GM06990 (cell line): ENCODE results near the gene UBL5.
"Not testable (repeated sequence)": the region's sequence is repeated elsewhere in the genome, so short reads cannot be mapped to it uniquely, and the experiment has no call there.

Experiments used
- DNase-seq: peaks from one replicate; pipeline ENCODE4 v3.0.0-alpha.2; 2011; ENCODE audit not compliant: insufficient read length; ENCODE audit errors: extremely low read depth
- H3K27me3 ChIP-seq: replicated peaks from 2 replicates; pipeline ENCODE4 v1.6.0; 2011; ENCODE audit warnings: low read length; ENCODE audit not compliant: control insufficient read depth, insufficient read depth
- H3K36me3 ChIP-seq: 2 replicates; pipeline ENCODE4 v1.5.1; 2011; ENCODE audit warnings: low read length; ENCODE audit not compliant: control insufficient read depth, insufficient read depth
- H3K4me3 ChIP-seq: replicated peaks from 2 replicates; pipeline ENCODE4 v1.5.1; 2011; ENCODE audit warnings: low read depth, mild to moderate bottlenecking, control low read depth, low read length
- CTCF ChIP-seq: IDR thresholded peaks from 2 replicates; pipeline ENCODE4 v1.5.1; 2011; ENCODE audit warnings: low read length, control low read depth, mild to moderate bottlenecking, inconsistent platforms; ENCODE audit not compliant: insufficient read depth, poor library complexity, severe bottlenecking

UBL5 gene

GRCh38 chr19:9789066-9789465 is 38.7 kb upstream of the UBL5 start:
- no peaks in the 10 kb centered on the region for H3K36me3 ChIP-seq
- no peak overlapping the region for H3K4me3 ChIP-seq
- no peak for TF ChIP-seq CTCF
- no peaks in the 10 kb centered on the region for H3K27me3 ChIP-seq
- no peak for DNase-seq

- H3K27me3 ChIP-seq, H3K36me3 ChIP-seq, H3K4me3 ChIP-seq, DNase-seq: not testable (repeated sequence)
These were observed 38.1 kb upstream of the UBL5 start for GRCh38 chr19:9789579-9789978.

GRCh38 chr19:9791073-9791367 is 36.7 kb upstream of the UBL5 start:
- peak overlapping the region; percentile 77 for H3K4me3 ChIP-seq

GRCh38 chr19:9791552-9792205 is 36.0 kb upstream of the UBL5 start:
- TF ChIP-seq CTCF: no peak
- H3K4me3 ChIP-seq: peak overlapping the region; percentile 77
- peak; percentile 90 for DNase-seq

More at GRCh38 chr19:9791073-9791367, 36.7 kb upstream of the UBL5 start:
- DNase-seq, H3K36me3 ChIP-seq, H3K27me3 ChIP-seq: not testable (repeated sequence)

GRCh38 chr19:9792206-9793070 is 35.3 kb upstream of the UBL5 start:
- DNase-seq: peak; percentile 89
- peak overlapping the region; percentile 77 for H3K4me3 ChIP-seq
- TF ChIP-seq CTCF: no peak
- no peaks in the 10 kb centered on the region for H3K36me3 ChIP-seq
- no peaks in the 10 kb centered on the region for H3K27me3 ChIP-seq

More at GRCh38 chr19:9791552-9792205, 36.0 kb upstream of the UBL5 start:
- H3K36me3 ChIP-seq: no peaks in the 10 kb centered on the region
- no peaks in the 10 kb centered on the region for H3K27me3 ChIP-seq

GRCh38 chr19:9793071-9793591 is 34.6 kb upstream of the UBL5 start:
- Histone ChIP-seq H3K27me3 (no peaks in the 10 kb centered on the region), H3K36me3 (no peaks in the 10 kb centered on the region), H3K4me3 (peak overlapping the region; percentile 77)
- no peak for TF ChIP-seq CTCF
- DNase-seq: no peak
